ENCODE measurements around the gene EMC9. TPM values are rescaled to one million over a fixed set of nuclear protein-coding genes. Genes with fewer than 3 reads are reported as not detected.

EMC9 gene
- total and polyA plus RNA-seq, 4 donors = 8.6 to 17.8 (median 13.4) TPM

DNA sequence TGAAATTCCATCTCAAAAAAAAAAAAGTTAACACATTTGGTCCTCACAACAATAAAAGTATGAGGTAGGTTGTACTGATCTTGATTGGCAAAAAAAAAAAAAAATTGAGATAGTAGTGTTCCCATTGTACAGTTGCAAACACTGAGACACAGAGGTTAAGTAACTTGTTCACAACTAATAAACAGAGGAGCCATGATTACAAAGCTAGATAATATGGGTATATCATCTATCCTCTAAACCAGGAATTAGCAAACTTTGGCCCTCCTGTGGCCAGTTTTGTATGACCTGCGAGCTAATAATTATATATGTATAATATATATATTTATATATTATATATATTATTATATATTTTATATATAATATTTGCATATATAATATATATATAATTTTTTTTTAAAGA is 7.7 kb downstream of the EMC9 start:
- H3K36me3 ChIP-seq (ENCODE audit: control insufficient read depth in 4 of 4, insufficient read depth in 3 of 4, low read depth in 1 of 4, low read length in 3 of 4) = peaks cover 2 to 12% (median 10%) of the 10 kb centered on the region in 4 donors
- 97% methylated on average over 1 of the region's 1 CpG for WGBS
- no peak overlapping the region for H3K9ac ChIP-seq (ENCODE audit: low read depth in 1 of 2, low read length in 2 of 2)
- H3K4me1 ChIP-seq (ENCODE audit: control insufficient read depth in 4 of 4, insufficient read depth in 4 of 4, low read length in 3 of 4) = peaks cover 10 to 56% (median 43%) of the 10 kb centered on the region in 4 donors
- H3K27me3 ChIP-seq (ENCODE audit: control insufficient read depth in 4 of 4, insufficient read depth in 4 of 4, low read length in 3 of 4) = no peaks in the 10 kb centered on the region
- H3K9me3 ChIP-seq (ENCODE audit: control insufficient read depth in 4 of 4, low read length in 3 of 4) = no peaks in the 10 kb centered on the region
- no peak overlapping the region for H3K27ac ChIP-seq (ENCODE audit: low read depth in 1 of 2, low read length in 2 of 2)
- no peak for DNase-seq (ENCODE audit: low spot score)
- no peak overlapping the region for H3K4me3 ChIP-seq (ENCODE audit: low read depth in 1 of 3, low read length in 3 of 3)
- TF ChIP-seq, protein P1, sequence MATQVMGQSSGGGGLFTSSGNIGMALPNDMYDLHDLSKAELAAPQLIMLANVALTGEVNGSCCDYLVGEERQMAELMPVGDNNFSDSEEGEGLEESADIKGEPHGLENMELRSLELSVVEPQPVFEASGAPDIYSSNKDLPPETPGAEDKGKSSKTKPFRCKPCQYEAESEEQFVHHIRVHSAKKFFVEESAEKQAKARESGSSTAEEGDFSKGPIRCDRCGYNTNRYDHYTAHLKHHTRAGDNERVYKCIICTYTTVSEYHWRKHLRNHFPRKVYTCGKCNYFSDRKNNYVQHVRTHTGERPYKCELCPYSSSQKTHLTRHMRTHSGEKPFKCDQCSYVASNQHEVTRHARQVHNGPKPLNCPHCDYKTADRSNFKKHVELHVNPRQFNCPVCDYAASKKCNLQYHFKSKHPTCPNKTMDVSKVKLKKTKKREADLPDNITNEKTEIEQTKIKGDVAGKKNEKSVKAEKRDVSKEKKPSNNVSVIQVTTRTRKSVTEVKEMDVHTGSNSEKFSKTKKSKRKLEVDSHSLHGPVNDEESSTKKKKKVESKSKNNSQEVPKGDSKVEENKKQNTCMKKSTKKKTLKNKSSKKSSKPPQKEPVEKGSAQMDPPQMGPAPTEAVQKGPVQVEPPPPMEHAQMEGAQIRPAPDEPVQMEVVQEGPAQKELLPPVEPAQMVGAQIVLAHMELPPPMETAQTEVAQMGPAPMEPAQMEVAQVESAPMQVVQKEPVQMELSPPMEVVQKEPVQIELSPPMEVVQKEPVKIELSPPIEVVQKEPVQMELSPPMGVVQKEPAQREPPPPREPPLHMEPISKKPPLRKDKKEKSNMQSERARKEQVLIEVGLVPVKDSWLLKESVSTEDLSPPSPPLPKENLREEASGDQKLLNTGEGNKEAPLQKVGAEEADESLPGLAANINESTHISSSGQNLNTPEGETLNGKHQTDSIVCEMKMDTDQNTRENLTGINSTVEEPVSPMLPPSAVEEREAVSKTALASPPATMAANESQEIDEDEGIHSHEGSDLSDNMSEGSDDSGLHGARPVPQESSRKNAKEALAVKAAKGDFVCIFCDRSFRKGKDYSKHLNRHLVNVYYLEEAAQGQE (IDR thresholded peaks at IDR 0.05) = no peak
- no peak for TF ChIP-seq YY1 (IDR thresholded peaks at IDR 0.05)
- TF ChIP-seq RAD21 (IDR thresholded peaks at IDR 0.05) = no peak
- TF ChIP-seq NR2F2 (IDR thresholded peaks at IDR 0.05) = no peak
- TF ChIP-seq SP1 (IDR thresholded peaks at IDR 0.05) = no peak
- TF ChIP-seq JUND (IDR thresholded peaks at IDR 0.05) = no peak
- no peak for TF ChIP-seq HNF4A (conservative IDR thresholded peaks at IDR 0.05)
- no peak for TF ChIP-seq FOXA1 (IDR thresholded peaks at IDR 0.05)

DNA sequence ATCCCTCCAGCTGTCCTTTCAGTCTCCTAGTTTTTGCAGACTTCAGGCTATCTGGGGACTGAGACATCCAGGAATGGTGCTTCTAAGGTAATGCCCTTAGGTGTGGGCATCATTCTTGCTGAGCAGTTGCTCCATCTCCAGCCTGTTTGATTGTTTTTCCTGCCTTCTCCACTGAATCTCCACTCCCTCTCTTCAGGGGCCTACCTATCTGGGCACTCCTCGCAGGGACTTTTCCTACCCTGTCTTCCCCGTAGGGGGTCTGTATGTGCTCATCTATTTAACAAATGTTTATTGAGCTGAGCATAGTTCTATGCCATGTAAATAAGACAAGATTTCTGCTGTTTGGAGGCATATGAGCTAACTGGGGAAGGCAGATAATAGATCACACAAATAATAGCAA is 8.4 kb downstream of the EMC9 start:
- no peak overlapping the region for H3K27ac ChIP-seq (ENCODE audit: low read depth in 1 of 2, low read length in 2 of 2)
- no peak for TF ChIP-seq RAD21 (IDR thresholded peaks at IDR 0.05)
- TF ChIP-seq, protein P2, sequence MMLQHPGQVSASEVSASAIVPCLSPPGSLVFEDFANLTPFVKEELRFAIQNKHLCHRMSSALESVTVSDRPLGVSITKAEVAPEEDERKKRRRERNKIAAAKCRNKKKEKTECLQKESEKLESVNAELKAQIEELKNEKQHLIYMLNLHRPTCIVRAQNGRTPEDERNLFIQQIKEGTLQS (IDR thresholded peaks at IDR 0.05) = no peak
- TF ChIP-seq, protein P1 (IDR thresholded peaks at IDR 0.05) = no peak
- TF ChIP-seq HNF4A (conservative IDR thresholded peaks at IDR 0.05) = no peak
- no peak for TF ChIP-seq YY1 (IDR thresholded peaks at IDR 0.05)
- TF ChIP-seq, protein P3, sequence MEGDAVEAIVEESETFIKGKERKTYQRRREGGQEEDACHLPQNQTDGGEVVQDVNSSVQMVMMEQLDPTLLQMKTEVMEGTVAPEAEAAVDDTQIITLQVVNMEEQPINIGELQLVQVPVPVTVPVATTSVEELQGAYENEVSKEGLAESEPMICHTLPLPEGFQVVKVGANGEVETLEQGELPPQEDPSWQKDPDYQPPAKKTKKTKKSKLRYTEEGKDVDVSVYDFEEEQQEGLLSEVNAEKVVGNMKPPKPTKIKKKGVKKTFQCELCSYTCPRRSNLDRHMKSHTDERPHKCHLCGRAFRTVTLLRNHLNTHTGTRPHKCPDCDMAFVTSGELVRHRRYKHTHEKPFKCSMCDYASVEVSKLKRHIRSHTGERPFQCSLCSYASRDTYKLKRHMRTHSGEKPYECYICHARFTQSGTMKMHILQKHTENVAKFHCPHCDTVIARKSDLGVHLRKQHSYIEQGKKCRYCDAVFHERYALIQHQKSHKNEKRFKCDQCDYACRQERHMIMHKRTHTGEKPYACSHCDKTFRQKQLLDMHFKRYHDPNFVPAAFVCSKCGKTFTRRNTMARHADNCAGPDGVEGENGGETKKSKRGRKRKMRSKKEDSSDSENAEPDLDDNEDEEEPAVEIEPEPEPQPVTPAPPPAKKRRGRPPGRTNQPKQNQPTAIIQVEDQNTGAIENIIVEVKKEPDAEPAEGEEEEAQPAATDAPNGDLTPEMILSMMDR (IDR thresholded peaks at IDR 0.05; ENCODE audit: low read depth, low read length, missing input control) = no peak
- TF ChIP-seq FOXA2 (IDR thresholded peaks at IDR 0.05) = no peak
- TF ChIP-seq EGR1 (IDR thresholded peaks at IDR 0.05; ENCODE audit: low read depth in 2 of 2) = no peak
- no peak for TF ChIP-seq SP1 (IDR thresholded peaks at IDR 0.05)
- TF ChIP-seq RXRA (IDR thresholded peaks at IDR 0.05) = no peak
- TF ChIP-seq, protein P4, sequence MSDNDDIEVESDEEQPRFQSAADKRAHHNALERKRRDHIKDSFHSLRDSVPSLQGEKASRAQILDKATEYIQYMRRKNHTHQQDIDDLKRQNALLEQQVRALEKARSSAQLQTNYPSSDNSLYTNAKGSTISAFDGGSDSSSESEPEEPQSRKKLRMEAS (IDR thresholded peaks at IDR 0.05) = no peak
- no peak for TF ChIP-seq GABPA (IDR thresholded peaks at IDR 0.05 in 1 of 2, conservative IDR thresholded peaks at IDR 0.05 in 1 of 2)
- no peak for TF ChIP-seq NR2F2 (IDR thresholded peaks at IDR 0.05)
- TF ChIP-seq JUND (IDR thresholded peaks at IDR 0.05) = no peak
- TF ChIP-seq HNF4G (IDR thresholded peaks at IDR 0.05) = no peak
- no peak for TF ChIP-seq FOXA1 (IDR thresholded peaks at IDR 0.05)
- no peak for TF ChIP-seq TAF1 (conservative IDR thresholded peaks at IDR 0.05)
- TF ChIP-seq, protein P5, sequence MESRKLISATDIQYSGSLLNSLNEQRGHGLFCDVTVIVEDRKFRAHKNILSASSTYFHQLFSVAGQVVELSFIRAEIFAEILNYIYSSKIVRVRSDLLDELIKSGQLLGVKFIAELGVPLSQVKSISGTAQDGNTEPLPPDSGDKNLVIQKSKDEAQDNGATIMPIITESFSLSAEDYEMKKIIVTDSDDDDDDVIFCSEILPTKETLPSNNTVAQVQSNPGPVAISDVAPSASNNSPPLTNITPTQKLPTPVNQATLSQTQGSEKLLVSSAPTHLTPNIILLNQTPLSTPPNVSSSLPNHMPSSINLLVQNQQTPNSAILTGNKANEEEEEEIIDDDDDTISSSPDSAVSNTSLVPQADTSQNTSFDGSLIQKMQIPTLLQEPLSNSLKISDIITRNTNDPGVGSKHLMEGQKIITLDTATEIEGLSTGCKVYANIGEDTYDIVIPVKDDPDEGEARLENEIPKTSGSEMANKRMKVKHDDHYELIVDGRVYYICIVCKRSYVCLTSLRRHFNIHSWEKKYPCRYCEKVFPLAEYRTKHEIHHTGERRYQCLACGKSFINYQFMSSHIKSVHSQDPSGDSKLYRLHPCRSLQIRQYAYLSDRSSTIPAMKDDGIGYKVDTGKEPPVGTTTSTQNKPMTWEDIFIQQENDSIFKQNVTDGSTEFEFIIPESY (IDR thresholded peaks at IDR 0.05) = no peak
- H3K4me1 ChIP-seq (ENCODE audit: control insufficient read depth in 4 of 4, insufficient read depth in 4 of 4, low read length in 3 of 4) = peaks cover 10 to 55% (median 43%) of the 10 kb centered on the region in 4 donors
- peaks cover 0 to 5% (median 4%) of the 10 kb centered on the region in 4 donors for H3K36me3 ChIP-seq (ENCODE audit: control insufficient read depth in 4 of 4, insufficient read depth in 3 of 4, low read depth in 1 of 4, low read length in 3 of 4)
- DNase-seq (ENCODE audit: low spot score) = no peak
- 97% methylated on average over 2 of the region's 2 CpGs for WGBS
- H3K4me3 ChIP-seq (ENCODE audit: low read depth in 1 of 3, low read length in 3 of 3) = no peak overlapping the region
- H3K27me3 ChIP-seq (ENCODE audit: control insufficient read depth in 4 of 4, insufficient read depth in 4 of 4, low read length in 3 of 4) = no peaks in the 10 kb centered on the region
- H3K9ac ChIP-seq (ENCODE audit: low read depth in 1 of 2, low read length in 2 of 2) = no peak overlapping the region
- H3K9me3 ChIP-seq (ENCODE audit: control insufficient read depth in 4 of 4, low read length in 3 of 4) = no peaks in the 10 kb centered on the region

All from liver (tissue), 9 donors.